ENCODE data around the gene ARAP1. TPM values are rescaled to one million over a fixed set of nuclear protein-coding genes. Genes with fewer than 3 reads are reported as not detected.

The ARAP1 gene
- total RNA-seq, 1 experiment from 2014 or later = 47.0 TPM

DNA sequence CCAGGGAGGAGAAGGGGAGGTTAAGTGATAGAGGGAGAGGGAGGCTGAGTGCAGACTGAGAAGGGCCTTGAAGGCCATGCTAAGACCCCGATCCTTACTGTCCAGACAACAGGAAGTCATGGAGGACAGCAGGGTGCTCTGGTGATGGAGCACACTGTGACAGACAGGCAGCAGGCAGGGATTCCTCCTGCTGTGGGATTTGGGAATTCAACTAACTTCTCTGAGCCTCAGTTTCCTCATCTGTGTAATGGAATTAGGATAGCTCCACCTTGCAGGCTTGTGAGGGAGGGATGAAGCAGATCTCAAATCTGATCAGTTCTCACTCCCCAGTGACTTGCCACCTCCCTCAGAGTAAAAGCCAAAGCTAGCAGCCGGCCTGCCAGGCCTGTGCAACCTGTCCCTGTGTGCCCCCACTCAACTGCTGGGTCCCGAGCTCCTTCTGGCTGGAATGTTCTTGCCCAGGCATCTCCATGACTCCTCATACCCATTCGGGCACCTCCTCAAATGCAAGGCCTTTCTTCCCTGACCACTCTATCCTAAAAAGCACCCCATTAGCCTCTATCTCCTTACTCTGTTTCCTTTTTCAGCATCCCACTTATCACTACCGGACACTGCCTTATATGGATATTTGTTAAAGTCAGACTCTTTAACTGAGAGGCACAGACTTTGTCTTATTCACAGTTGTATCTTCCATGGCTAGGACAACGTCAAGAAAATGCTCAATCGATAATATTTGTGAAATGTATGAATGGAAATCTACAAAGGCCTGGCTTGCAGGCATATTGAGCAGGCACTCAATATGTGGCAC is 9.5 kb downstream of the ARAP1 start:
- Mint-ChIP-seq H3K36me3 (ENCODE audit: insufficient read depth, unreplicated experiment) (no peaks in the 10 kb centered on the region), H3K27me3 (ENCODE audit: insufficient read depth, unreplicated experiment) (no peaks in the 10 kb centered on the region), H3K9me3 (ENCODE audit: unreplicated experiment) (no peaks in the 10 kb centered on the region), H3K4me1 (ENCODE audit: insufficient read depth, unreplicated experiment) (peaks cover 40% of the 10 kb centered on the region), H3K4me3 (ENCODE audit: unreplicated experiment) (no peak overlapping the region), H3K27ac (ENCODE audit: low read depth, unreplicated experiment) (no peak overlapping the region)
- no peak for DNase-seq (ENCODE audit: unreplicated experiment)
- intact Hi-C loops (cut with micrococcal nuclease) = no loop called here
- no peak for TF ChIP-seq CTCF (IDR thresholded peaks at IDR 0.05; ENCODE audit: unreplicated experiment)
- ChIA-PET POLR2A (no interaction called here), CTCF (interaction anchor here (2.6 kb wide), 1 partner anchor 52 kb away, joined by 6 read pairs; the partner anchor contains the start of gene STARD10)
- BruUV-seq (replicated peaks) = no TSS peak

DNA sequence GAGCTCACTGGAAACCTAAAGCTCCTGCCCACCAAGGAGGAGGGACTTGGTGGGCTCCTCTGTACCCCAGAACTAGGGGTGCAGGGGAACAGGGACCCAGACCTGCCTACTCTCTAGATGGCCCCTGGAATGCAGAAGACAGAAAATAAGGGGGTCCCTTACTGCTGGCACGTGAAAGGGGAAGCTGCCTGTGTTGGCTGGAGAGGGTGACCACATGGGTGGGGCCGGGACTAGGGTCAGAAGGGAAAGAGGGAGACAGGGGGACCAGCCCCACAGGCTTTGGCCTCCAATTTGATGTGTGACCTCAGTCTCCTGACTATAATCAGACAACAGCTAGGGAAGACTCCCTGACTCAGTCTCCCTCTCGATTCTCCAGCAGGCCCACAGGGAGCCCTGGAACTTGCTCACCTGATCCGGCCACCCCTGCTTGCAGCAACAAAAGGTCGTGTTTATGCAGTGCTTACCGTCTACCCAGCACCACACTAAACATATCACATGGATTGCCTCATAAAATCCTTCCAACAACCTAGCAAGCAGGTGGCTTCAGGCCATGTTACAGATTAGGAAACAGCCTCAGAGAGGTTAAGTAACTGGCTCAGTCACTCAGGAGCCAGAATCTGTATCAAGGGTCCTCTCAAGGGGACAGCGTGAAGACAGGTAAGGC is 10.2 kb downstream of the ARAP1 start:
- Mint-ChIP-seq H3K27ac (ENCODE audit: low read depth, unreplicated experiment) (peak overlapping the region; percentile 33), H3K36me3 (ENCODE audit: insufficient read depth, unreplicated experiment) (no peaks in the 10 kb centered on the region), H3K4me1 (ENCODE audit: insufficient read depth, unreplicated experiment) (peaks cover 47% of the 10 kb centered on the region), H3K4me3 (ENCODE audit: unreplicated experiment) (no peak overlapping the region), H3K27me3 (ENCODE audit: insufficient read depth, unreplicated experiment) (no peaks in the 10 kb centered on the region), H3K9me3 (ENCODE audit: unreplicated experiment) (no peaks in the 10 kb centered on the region)
- no peak for TF ChIP-seq CTCF (IDR thresholded peaks at IDR 0.05; ENCODE audit: unreplicated experiment)
- peak; percentile 68 for DNase-seq (ENCODE audit: unreplicated experiment)
- BruUV-seq (replicated peaks) = no TSS peak
- CTCF ChIA-PET = interaction anchor here (0.6 to 2.6 kb wide), 3 partner anchors 52 to 325 kb away, joined by 3 to 6 read pairs (median 5); partner anchors contain the start of gene STARD10
- intact Hi-C loops (cut with micrococcal nuclease) = no loop called here
- POLR2A ChIA-PET = interaction anchor here (0.7 kb wide), 1 partner anchor 122 kb away, joined by 3 read pairs; no protein-coding TSS in a partner anchor

DNA sequence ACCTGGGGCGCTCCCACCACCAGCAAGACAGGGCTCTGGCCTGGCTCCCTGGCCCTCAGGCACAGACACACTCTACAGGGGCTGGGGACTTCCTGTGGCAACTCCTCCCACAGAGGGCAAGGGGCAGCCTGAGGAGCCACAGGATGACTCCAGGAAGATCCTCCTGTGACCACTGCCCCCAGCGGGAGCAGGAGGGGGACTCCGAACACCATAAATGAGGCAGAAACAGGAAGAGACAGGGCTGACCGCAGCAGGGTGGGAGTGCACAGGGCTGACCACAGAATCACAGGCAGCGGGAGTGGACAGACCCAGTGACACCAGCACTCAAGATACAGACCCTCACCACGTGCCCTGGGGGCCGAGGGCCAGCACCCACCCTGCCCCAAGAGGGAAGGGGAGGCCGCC is 10.8 kb downstream of the ARAP1 start:
- Mint-ChIP-seq H3K27me3 (ENCODE audit: insufficient read depth, unreplicated experiment) (no peaks in the 10 kb centered on the region), H3K9me3 (ENCODE audit: unreplicated experiment) (no peaks in the 10 kb centered on the region), H3K4me1 (ENCODE audit: insufficient read depth, unreplicated experiment) (peaks cover 53% of the 10 kb centered on the region), H3K4me3 (ENCODE audit: unreplicated experiment) (no peak overlapping the region), H3K27ac (ENCODE audit: low read depth, unreplicated experiment) (peak overlapping the region; percentile 33), H3K36me3 (ENCODE audit: insufficient read depth, unreplicated experiment) (no peaks in the 10 kb centered on the region)
- CTCF ChIA-PET = interaction anchor here (0.6 to 2.6 kb wide), 4 partner anchors 16 to 326 kb away, joined by 3 to 7 read pairs (median 6); partner anchors contain the start of gene STARD10
- TF ChIP-seq CTCF (IDR thresholded peaks at IDR 0.05; ENCODE audit: unreplicated experiment) = no peak
- intact Hi-C loops (cut with micrococcal nuclease) = no loop called here
- no TSS peak for BruUV-seq (replicated peaks)
- peak; percentile 37 for DNase-seq (ENCODE audit: unreplicated experiment)
- POLR2A ChIA-PET = interaction anchor here (0.7 to 0.8 kb wide), 2 partner anchors 11 to 123 kb away, joined by 3 read pairs; no protein-coding TSS in a partner anchor

Data from MCF 10A (cell line).